ENCODE results near the gene AKAP5. TPM values are rescaled to one million over a fixed set of nuclear protein-coding genes. Genes with fewer than 3 reads are reported as not detected.

The AKAP5 gene
- total RNA-seq, 4 donors from 2014 or later: 0.33 to 1.4 (median 0.50) TPM

GRCh38 chr14:64507376-64508156, 42.3 kb downstream of the AKAP5 start:
- TF ChIP-seq, protein P1, sequence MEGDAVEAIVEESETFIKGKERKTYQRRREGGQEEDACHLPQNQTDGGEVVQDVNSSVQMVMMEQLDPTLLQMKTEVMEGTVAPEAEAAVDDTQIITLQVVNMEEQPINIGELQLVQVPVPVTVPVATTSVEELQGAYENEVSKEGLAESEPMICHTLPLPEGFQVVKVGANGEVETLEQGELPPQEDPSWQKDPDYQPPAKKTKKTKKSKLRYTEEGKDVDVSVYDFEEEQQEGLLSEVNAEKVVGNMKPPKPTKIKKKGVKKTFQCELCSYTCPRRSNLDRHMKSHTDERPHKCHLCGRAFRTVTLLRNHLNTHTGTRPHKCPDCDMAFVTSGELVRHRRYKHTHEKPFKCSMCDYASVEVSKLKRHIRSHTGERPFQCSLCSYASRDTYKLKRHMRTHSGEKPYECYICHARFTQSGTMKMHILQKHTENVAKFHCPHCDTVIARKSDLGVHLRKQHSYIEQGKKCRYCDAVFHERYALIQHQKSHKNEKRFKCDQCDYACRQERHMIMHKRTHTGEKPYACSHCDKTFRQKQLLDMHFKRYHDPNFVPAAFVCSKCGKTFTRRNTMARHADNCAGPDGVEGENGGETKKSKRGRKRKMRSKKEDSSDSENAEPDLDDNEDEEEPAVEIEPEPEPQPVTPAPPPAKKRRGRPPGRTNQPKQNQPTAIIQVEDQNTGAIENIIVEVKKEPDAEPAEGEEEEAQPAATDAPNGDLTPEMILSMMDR (IDR thresholded peaks at IDR 0.05; ENCODE audit: low read depth): no peak

DNA sequence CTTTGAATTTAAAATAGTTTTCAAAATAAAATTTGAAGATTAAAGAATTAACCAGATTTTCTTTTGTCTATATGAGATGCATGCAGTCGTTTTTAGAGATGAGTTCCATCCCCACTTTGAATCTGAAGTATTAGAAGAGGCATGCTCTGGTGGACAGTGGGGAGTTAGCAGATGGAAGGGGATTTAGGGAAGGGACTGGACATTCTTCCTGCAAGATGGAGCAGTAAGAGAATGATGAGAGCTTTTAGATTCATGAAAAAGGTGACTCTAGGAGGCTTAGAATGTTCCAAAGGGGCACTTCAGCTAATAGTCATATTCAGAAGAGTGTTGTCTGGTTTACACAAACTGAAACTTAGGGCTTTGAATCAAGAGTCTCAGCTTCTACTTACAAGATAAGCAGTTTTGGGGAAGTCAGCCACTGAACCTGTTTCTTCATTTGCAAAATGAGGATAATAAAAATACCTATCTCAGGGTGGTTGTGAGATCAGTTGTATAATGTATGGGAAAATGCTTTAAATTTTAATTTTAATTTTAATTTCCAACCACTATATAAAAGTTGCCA, 43.0 kb downstream of the AKAP5 start:
- TF ChIP-seq, protein P1 (IDR thresholded peaks at IDR 0.05; ENCODE audit: low read depth): no peak

- TF ChIP-seq, protein P1 (IDR thresholded peaks at IDR 0.05; ENCODE audit: low read depth): no peak
Measured at GRCh38 chr14:64509036-64509435, 43.7 kb downstream of the AKAP5 start.

DNA sequence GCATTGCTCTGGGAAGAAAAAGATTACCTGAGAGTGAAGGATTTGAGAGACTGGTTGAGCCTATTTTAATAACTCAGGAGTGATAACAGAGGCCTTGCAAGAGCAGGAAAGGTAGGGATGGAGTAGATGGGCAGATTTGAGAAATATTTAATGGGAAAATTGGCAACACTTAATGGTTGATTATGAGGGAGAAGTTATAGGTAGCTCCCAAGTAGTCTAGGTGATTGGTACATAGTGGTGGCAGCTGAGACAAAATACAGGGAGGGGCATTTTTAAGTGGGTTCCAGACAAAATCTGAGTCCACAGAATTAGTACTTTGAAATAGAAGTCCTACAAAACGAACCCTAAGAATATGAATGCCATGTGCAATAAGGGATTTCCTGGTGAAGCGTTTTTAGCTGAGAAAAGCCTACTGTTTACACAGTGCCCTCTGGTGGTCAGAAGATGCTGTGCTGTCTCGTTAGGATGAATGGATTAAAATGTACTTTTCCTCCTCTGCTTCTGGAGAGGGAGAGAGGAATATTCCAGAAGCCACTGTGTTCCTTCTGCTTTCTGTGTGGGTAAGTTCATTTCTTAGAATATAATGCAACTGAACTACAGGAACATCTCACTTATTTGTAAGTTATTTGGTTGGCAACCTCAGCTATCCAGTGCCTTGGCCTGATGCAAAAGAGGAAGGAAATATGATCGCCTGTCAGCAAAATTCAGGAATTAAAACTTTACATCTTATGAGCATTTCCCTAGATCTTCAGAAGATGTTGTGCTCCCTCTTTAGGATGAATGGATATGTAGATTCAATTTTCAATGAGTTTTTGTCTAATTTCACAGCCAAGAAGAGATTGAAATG, 45.7 kb downstream of the AKAP5 start:
- TF ChIP-seq, protein P1 (IDR thresholded peaks at IDR 0.05; ENCODE audit: low read depth): no peak

- TF ChIP-seq, protein P1 (IDR thresholded peaks at IDR 0.05; ENCODE audit: low read depth): no peak
Measured at GRCh38 chr14:64513271-64513670, 48.0 kb downstream of the AKAP5 start.

DNA sequence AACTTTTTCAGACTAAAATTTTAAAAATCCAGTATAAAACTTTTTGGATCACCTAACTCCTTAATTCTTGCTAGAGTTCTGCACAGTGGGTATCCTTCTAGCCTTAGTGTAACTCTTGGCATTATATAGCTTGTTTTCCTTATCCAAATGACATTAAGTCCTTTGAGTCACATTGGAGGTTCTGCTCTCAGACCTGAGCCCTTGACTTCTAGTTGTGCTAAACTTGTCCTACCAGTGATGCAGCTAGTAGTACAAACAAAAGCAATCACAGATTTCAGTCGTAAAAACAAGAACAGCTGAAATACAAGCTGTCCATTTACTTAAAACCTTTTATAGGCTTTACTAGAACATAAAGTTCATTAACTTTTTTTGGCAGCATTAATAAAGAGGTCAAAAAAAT, 49.8 kb downstream of the AKAP5 start:
- TF ChIP-seq, protein P1 (IDR thresholded peaks at IDR 0.05; ENCODE audit: low read depth): no peak

DNA sequence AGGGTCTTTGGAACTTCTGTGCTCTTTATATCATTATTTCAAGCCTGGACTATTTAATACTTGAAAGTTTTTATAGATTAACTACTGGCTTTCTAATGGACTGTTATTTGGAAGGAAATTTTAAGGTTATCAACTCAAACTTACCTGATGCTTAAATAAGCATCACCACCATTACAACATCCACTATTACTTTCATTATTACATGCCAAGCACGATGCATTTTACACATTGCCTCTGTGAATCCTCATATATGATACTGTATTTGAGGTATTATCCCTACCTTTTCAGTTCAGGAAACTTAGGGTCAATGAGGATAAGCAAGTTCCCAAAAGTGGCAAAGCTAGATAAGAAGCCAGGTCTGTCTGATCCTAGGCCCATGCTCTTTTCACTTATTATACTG, 51.7 kb downstream of the AKAP5 start:
- TF ChIP-seq, protein P1 (IDR thresholded peaks at IDR 0.05; ENCODE audit: low read depth): no peak
